Stomach (tissue), 4 donors: Measurements from ENCODE around the gene PITX2.
"Not testable (repeated sequence)": the region's sequence is repeated elsewhere in the genome, so short reads cannot be mapped to it uniquely, and the experiment has no call there.

Experiments used
- EP300 ChIP-seq: sonication (generic); formaldehyde crosslinking; IDR thresholded peaks from one replicate; pipeline ENCODE4 v1.6.1; 2017; ENCODE audit warnings: antibody characterized with exemption
- POLR2A ChIP-seq, 4 donors: fragments of 450-650 bp; IDR thresholded peaks; one replicate each; pipeline ENCODE4 v1.6.1; 2016; ENCODE audit warnings: antibody characterized with exemption in 4 of 4, control low read depth in 2 of 4, mild to moderate bottlenecking in 1 of 4, moderate library complexity in 1 of 4
- TF ChIP-seq, protein P1 (sequence below), 7 experiments: fragments of 450-650 bp in 4 of 7; fragments of 200-600 bp in 3 of 7; sonication (generic) in 3 of 7; IDR thresholded peaks; one replicate each; pipeline ENCODE4 v1.5.1; 2016 to 2019; ENCODE audit warnings: antibody characterized with exemption in 7 of 7, control low read depth in 2 of 7, mild to moderate bottlenecking in 1 of 7

GRCh38 chr4:110576696-110577095 lies 46.2 kb downstream of the PITX2 start:
- TF ChIP-seq, protein P1, sequence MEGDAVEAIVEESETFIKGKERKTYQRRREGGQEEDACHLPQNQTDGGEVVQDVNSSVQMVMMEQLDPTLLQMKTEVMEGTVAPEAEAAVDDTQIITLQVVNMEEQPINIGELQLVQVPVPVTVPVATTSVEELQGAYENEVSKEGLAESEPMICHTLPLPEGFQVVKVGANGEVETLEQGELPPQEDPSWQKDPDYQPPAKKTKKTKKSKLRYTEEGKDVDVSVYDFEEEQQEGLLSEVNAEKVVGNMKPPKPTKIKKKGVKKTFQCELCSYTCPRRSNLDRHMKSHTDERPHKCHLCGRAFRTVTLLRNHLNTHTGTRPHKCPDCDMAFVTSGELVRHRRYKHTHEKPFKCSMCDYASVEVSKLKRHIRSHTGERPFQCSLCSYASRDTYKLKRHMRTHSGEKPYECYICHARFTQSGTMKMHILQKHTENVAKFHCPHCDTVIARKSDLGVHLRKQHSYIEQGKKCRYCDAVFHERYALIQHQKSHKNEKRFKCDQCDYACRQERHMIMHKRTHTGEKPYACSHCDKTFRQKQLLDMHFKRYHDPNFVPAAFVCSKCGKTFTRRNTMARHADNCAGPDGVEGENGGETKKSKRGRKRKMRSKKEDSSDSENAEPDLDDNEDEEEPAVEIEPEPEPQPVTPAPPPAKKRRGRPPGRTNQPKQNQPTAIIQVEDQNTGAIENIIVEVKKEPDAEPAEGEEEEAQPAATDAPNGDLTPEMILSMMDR (IDR thresholded peaks at IDR 0.05): not testable (repeated sequence)
- not testable (repeated sequence) for TF ChIP-seq POLR2A (IDR thresholded peaks at IDR 0.05); EP300
